CD4-positive, alpha-beta T cell treated with Interleukin-21 for 1 hour (primary cell): ENCODE results near the gene TTC22.

Experiments
- DNase-seq: peaks from one replicate; pipeline ENCODE4 v3.0.0-alpha.2; 2020

The TTC22 gene

DNA sequence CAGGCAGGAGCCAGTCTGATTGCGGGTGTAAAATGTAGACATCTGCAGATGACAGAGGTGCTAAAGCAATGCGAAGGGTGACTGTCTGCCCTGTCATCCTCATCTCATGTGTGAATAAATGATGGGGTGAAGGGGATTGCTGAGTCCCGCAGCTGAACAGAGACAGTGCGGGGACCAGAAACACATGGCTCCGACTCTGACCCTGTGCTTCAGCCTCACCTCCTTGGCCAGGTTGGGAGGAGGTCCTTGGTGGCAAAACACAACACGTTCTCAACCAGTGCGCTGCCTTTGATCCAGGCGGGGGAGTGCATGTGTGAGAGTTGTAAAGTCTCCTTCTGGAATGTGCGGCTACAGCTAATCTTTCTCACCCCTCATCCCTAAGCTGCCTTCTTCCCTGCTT lies 32.0 kb upstream of the TTC22 start:
- no peak for DNase-seq

DNA sequence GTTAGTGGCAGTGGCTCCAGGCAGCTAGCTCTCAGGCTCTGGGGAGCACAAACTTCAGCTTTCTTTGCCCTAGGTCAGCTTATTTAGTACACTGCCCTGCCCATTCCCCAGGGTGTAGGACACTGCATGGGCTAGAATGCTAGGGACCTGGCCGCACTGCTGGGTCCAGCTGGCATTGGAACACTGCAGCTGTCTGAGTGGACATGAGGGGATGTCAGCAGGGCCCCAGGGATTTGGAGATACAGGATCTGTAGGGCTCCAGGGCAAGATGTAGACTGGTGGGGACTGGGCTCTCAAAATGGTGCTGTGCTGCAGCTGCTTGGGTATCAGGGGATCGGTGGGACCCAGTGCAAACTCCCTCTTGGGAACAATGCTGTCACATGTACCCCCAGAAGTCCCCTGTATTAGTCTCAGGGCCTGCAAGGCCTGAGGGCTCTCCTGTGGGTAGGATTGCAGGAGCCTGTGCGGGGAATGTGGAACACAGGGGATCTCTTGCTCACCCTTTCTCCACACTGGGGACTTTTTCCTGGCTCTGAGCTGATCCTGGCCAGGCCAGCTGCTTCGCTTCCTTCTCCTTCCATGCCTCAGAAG lies 25.2 kb upstream of the TTC22 start:
- no peak for DNase-seq

DNA sequence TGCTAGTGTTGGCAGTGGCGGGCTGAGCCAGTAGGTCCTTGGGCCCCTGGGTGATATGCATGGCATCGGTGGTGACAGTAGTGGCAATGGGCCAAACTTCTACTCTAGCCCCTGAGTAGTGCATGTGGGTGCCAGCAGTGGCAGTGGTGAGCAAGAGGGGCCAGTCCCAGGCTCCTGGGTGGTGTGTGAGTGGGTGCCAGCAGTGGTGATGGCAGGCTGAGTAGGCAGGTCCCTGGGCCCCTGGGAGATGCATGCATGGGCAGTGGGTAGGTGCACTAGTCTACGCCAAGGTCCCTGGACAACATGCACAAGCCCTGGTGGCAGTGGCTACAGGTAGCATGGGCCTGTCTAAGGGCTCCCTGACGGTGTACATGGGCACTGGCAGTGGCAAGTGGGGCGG lies 24.6 kb upstream of the TTC22 start:
- DNase-seq, result no peak

DNA sequence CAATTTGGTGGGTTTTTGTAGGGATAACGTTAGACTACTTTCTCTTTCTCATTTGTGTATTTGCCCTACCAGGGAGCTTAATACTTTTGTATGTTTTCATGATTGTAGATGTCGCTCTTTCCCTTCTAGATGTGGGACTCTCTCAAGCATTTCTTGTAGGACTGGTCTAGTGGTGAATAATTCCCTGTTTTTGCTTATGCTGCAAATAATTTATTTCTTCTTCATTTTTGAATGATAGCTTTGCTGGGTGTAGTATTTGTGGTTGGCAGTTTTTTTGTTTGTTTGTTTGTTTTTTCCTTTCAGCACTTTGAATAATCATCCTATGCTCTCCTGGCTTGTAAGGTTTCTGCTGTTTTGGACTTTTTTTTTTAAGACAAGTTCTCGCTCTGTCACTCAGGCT lies 22.5 kb upstream of the TTC22 start:
- DNase-seq, result no peak

DNA sequence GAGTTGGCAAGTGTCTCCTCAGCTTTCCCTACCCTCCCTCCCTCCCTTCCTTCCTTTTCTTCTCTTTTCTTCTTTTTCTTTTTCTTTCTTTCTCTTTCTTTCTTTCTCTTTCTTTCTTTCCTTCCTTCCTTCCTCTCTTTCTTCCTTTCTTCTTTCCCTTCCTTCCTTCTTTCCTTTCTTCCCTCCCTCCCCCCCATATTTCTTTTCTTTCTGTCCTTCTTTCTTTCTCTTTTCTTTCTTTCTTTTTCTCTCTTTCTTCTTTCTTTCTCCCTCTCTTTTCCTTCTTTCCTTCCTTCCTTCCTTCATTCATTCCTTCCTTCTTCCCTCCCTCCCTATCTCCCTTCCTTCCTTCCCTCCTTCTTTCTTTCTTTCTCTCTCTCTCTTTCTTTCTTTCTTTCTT lies 18.6 kb upstream of the TTC22 start:
- no peak for DNase-seq

DNA sequence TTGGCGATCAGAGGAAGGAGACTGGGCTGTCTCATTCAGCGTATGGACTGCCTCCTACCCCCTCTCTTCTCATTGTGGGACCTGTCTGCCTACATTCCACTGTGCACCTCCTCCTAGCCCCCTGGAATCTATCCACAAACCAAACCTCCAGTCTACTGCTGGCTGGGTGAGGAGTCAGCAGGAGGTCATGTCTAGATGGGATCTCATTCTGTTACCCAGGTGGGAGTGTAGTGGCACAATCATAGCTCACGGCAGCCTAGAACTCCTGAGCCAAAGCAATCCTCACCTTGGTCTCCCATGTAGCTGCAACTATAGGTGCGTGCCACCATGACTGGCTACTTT lies 18.0 kb upstream of the TTC22 start:
- no peak for DNase-seq

DNA sequence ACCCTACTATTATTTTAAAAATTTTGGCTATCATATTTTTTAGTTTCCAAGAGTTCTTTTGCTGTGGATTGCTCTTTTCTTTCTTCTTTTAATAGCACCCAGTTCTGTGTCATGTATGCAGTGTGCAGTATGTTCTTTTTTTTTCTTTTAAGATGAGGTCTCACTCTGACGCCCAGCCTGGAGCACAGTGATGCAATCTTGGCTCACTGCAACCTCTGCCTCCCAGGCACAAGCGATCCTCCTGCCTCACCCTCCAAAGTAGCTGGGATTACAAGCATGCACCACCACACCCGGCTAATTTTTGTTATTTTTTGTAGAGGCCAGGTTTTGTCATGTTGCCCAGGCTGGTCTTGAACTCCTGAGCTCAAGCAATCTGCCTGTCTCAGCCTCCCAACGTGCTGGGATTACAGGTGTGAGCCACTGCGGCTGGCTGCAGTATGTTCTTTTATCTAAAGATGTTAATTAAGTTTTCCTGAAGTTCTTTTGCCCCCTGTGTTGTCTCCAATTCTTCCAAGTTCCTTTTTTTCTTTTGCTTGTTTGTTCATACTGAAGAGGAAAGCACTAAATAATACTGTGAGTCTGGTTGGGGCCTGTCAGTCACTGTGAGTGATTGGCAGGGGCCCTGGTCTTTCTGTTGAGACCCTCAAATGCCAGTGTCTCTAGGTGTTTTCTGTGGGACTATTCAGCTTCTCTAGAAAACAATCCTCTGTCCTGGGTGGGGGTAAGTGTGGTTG lies 17.5 kb upstream of the TTC22 start:
- DNase-seq, result no peak

DNA sequence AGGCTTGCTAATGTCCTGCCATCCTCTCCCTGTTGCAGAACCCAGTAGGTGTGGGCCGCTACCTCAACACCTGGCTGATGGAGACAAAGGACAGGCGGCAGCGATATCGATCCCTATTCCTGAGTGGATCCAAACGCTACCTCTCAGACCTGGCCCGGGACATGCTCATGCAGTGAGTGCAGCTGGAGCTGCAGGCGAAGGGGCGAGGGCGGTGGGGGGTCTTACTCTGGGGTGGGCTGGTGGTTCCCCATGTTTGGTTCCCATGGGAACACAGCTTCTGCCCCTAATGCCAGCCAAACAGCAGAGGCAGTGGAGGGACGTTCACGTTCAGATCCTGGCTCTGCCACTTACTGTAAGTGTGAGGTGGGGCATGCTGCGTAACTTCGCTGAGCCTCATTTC lies 15.8 kb upstream of the TTC22 start:
- no peak for DNase-seq

DNA sequence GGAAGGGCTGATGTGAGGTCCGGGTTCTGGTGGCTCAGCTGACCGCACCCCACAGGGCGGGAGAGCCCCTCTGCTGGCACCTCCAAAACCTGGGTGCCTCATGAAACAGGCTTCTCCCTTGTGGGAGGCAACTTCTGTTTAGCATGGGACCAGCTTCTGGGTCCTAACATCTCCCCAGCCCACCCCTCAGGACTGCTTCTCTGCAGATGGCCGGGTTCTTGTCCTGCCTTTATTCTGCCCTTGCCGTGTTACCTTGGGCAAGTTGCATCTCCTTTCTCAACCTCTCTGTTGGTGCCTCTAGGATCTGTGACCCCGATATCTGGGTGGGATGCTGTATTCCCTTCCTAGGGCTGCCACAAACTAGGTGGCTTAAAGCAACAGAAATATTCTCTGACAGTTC lies 15.0 kb upstream of the TTC22 start:
- DNase-seq, result no peak

DNA sequence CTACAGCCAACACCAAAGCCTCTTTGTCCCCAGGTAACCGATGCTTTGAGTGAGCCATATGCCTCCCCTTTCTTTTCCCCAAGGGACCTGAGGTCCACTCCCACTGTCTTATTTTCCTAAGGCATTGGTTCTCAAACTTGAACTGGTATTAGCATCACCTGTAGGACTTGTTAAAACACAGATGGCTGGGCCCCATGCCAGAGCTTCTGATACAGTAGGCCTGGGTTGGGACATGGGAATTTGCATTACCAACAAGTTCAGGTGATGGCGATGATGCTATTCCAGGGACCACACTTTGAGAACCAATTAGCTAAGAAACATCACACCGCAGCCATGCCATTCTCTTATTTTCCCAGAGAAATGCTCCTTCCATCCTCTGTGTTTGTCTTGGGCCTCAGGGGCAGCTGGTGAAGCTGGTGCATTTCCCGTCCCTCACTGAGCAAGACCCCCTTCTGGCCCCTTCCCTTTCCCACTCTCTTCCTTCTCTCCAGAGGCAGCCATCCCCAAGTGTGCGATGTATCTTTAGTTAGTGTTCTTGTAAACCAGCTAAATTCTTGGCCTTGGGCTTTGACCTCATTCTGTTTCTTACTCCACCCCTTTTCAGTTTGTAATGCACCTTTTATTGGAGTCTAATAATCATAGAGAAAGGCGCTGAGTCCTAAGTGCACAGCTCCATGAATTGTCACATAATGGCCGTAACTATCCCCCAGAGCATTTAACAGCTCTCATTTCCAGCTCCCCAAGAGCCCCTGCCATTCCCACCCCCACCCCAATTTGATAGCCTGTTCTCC lies 14.2 kb upstream of the TTC22 start:
- DNase-seq, result no peak

DNA sequence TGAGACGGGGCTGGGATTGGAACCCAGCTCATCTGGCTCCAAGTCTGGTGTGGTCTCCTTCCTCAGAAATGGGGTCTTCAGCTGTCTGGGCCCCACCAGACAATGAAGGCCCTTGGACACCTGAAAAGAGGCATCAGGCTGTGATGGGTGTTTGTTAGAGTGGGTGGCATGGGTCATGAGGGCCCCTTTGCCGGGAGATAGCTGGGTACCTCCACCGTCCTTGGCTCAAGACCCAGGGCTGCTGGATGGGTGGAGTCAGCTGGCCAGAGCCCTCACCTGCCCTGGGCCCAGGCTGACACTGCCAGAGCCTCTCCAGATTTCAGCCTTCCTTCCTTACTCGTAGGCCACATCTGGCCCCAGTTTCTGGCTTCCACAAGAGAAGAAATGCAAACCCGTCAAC lies 13.4 kb upstream of the TTC22 start:
- DNase-seq, result no peak

DNA sequence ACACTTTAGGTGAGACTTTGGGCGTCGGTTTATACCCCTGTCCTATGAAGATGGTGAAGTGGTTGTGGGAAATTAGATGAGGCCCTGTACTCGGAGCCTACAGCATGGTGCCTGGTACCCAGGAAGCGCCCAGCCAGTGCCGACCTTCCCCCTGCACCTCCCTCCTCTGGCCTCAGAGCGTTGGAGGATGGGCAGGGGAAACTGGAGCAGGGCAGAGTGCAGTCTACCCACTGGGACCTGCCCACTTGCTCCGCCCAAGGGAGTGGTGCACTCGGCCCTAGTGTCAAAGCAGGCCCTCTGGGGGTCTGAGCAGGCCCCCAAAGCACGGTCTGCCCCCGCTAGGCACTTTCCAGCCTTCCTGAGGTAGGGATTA lies 13.0 kb upstream of the TTC22 start:
- DNase-seq, result no peak

DNA sequence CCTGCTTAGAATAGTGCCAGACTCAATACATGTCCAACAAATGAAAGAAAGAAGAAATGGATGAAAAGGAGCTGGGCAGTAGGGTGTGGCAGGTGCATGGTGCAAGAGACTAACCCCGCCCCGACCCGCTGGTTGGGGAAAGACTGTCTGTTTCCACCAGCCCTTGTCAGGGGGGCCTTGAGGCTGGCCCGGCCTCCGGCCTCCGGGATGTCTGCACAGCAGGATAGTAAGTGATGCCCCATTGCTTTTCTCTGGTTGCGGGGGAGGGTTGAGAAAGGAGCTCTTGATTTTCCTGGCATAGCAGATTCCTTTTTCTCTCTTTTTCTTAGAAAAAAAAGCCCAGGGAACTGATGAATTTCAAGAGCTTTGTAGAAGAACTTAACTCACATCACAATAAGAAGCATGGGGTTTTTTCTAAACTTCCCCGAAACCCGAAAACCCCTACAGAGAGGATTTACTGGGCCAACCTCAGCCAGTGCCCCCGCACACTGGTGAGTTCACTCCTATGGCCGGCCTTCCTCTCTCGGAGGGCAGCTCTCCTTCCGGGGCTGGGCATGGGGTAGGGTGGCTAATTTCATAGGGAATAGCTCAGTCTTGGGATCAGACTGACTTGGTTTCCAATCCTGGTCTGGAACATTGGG lies 12.5 kb upstream of the TTC22 start:
- DNase-seq, result no peak

DNA sequence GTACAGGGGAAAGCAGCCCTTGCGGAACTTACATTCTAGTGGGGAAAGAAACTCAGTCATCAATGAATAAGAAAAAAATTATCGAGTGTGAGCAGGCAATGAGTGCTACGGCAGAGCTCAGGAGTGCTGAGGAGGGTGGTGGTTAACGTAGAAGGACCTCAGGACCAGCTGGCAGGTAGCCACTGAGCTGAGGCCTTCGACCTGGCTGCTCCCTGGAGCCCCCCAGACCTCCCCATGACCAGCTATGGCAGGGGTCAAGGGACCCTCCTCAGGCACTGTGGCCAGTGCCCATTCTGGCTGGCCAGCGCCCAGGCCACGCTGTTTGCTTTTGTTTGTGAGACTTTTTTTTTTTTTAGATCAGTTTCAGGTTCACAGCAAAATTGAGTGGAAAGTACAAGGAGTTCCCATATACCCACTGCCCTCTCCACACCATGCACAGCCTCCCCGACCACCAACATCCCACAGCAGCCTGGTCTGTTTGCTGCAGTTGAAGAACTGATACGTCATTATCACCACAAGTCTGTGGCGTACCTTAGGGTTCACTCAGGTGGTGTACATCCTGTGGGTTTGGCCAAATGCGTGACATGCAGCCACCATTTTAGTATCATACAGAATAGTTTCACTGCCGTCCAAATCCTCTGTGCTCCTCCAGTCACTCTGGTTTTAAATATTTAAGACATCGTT lies 11.8 kb upstream of the TTC22 start:
- DNase-seq, result no peak

DNA sequence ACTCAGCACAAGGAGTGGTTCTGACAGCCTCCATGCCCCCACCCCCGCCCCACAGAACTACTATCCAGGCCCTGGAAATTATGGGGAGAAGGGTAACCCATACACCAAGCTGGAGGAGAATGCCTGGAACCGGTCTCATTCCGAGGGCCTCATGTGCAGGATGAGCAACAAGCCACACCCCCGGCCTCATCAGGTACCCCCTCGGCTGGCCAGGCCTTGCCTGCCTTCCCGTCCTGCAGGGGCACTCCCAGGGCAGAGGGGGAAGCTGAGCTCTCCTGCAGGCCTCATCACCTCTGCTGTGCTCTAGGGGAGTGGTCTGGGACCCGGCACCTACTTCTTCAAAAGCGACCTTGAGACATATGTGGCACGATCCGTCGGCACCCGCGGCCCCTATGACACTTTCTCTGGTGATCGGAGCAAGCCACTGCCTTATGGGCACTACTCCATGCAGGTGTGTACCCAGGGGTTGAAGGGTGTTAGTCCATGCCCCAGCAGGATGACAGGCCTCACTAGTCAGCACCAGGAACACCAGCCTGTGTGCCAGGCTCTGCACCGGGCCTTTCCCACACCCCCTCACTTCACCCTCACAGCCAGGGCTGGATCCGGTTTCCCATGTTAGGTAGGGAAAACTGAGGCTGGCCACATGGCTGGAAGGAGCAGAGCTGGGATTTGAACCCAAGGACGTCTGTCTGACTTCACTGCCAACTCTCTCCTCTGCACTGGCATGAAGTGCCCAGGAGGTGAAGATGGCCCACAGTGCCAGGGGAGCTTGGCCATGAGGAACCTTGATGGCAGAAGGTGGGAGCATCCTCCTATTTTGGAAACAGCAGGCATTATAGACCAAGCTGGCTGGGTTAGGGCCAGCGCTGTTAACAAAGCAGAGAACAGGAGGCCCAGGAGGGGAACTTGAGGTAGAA lies 10.9 kb upstream of the TTC22 start:
- no peak for DNase-seq

DNA sequence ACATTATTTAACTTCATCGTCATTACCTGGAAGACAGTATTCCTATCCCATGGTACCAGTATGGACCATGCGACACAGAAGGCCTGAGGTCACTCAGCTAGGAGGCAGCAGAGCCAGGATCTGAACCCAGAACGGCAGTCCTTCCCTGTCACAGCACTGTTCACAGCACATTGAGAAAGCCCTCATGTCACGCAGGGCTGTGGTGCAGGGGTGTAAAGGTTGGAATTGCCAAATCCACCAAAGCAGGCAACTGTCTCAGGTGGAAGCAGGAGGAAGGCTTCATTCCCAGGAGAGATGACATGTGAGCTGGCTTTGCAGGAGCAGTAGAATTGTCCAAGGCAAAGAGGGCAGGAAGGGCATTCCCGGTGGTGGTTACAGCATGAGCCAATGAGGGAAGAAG lies 9.9 kb upstream of the TTC22 start:
- DNase-seq, result no peak

DNA sequence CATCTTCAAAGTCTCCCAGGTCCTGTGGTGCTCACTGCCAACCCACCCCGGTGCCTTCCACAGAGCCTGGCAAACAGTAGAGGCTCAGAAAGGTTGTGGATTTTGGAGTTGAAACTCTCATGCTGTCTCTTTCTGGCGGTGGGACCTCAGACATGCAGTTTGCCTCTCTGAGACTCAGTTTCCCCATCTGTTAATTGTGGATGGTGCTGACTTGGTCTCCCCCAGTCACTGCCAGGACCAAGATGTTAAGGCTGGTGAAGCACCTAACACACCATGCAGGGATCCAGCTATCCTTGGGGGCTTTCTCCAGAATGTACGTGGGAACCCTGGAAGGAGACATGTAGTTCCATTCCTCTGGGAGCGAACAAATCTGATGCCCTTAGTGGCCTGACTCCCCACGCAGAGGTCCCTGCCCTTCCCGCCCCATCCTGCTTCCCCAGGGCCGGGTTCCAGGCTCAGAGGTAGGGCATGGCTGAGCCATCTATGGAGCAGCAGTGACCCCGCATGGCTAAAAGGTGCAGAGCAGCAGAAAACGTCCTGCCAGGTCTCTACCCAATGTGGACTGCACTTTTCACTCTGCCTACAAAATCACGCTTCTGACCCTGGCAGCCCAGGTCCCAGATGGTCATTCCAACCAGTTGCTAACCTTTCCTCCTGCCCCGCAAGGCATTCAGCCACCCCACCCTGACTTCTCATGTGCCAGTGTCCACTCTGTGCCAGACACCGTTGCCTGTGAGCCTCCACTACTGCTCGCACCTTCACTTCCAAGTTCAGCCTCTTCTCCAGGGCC lies 9.2 kb upstream of the TTC22 start:
- peak; percentile 67 for DNase-seq

DNA sequence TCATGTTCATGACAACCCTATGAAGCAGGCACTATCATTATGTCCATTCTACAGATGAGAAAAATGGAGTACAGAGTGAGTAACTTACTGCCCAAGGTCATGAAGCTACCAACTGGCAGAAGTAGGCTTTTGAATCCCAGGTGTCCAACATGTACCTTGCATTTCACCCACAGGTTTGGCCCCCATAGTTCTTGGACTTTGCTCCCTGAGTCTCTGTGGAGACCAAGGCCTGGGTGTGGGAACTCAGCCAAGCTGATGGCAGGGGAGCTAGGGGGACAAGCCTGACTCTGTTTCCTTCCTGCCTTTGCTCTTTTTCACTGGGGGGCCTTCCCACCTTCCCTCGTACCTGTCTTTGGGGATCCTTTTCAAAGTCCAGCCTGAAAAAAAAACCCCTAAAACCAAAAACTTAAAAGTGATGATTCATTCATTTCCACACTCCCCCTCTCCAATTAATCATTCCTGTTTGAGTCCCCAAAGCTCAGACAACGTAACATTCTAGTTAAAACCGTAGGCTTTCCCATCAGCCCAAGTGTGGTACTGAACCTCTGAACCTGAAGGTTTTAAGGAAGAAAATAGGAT lies 8.5 kb upstream of the TTC22 start:
- DNase-seq, result no peak

DNA sequence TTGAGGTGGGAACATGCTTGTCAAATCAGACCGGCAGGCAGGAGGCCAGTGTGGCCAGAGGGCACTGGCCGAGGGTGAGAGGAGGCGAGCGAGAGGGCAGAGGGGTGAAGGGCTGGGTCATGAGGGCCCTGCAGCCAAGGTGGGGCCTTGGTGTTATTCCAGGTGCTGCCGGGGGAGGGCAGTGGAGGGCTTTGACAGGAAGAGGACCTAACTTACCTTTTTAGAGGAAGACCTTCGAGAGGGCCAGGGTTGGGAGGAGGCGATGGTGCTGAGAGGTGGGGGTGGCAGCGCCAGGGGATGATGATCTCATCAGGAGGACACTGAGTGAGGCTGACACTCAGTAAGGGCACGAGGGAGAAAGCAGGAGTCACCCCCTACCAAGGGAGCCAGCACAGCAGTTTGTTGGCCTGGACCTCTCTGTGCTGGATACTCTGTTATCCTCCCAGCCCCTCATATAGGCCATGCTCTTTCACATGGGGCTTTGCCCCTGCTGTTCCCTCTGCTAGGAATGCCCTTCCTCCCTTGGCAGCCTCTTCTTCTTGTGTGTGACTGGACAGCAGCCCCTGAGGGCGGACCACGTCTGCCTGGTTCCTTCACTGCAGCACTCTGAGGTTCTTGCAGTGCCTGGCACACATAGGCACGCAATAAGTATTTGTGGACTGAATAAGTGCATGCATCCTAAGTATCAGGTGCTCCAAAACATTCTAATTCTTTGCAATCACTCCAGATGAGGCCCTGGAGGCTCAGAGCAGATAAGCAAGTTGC lies 7.5 kb upstream of the TTC22 start:
- DNase-seq, result no peak

DNA sequence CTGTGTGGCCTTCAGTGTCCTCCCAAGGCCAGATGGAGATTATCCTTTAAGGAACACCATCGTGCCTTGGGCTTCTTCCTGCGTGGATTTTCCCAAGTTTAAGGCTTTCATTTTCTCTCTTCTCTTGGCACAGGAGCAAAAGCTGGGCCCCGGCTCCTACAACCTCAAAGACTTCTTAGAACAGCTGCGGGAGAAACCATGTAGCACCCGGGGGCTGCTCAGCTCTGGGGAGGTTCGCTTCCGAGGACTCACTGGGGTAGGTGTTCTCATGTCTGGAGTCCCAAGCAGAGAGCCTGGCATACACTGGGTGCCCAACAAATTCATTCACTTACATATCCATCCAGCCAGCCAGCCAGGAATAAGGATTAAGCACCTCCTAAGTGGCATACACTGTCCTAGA lies 6.6 kb upstream of the TTC22 start:
- DNase-seq, result no peak
